HT-29 (cell line): ENCODE data around the gene PAPSS2. TPM values are rescaled to one million over a fixed set of nuclear protein-coding genes. Genes with fewer than 3 reads are reported as not detected.

ENCODE experiments used
- DNase-seq: peaks from one replicate; pipeline ENCODE4 v3.0.0-alpha.2; 2015; ENCODE audit warnings: low spot score
- total RNA-seq: library from RNA; depleted of rRNA; stranded (reverse); fragments of >200 nt; shearing (Covaris generic); gene quantifications from 2 replicates; pipeline ENCODE4 v1.2.3, GENCODE V29; 2014

PAPSS2 gene
- total RNA-seq, 1 experiment from 2014 or later: 23.2 TPM

DNA sequence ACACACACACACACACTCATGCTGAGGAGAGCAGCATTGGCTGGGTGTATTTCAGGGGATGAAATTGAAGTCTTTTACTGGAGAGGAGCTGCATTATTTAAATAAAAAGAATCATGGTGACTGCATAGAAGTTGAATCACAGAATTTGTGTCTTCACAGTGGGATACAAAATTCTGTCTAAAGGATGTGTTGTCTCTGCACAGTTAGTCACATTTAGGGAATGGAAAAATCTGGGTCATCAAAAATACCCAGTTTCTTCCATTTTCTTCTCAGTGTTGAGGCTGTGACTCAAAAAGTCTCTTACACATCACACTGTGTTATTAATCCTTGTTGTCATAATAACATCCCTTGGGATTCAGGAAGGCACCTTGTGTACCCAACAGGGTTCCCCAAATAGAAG, 10.9 kb downstream of the PAPSS2 start:
- no peak for DNase-seq

DNA sequence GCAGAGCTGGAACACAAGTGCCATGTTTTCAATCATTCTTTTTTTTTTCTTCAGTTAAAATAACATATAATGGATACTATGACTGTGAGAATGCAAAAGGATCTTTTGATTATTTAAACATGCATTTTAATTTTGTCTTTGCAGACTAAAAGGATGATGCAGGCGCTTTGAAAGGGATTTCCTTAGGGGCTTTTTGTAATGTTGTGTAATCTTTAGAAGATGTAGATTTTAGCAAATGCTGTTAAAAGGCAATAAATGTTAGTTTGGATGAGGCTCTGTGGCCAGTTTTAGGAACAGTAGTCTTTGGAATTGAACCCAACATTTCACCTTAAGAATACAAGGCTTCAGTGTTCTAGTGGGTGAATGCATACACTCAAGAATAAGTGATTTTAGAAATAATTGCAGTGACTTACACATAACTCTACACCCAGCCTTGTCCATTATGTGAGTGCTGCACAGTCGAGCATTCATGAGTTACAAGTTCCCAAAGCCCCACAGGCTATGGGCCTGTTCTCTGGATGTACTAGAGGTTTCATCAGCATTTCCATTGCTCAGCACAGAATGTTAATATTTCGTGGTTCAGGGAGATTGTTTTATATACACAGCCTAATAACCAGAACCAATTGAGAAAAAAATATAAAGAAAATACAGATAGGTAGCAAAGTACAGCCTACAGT, 11.6 kb downstream of the PAPSS2 start:
- DNase-seq: no peak

DNA sequence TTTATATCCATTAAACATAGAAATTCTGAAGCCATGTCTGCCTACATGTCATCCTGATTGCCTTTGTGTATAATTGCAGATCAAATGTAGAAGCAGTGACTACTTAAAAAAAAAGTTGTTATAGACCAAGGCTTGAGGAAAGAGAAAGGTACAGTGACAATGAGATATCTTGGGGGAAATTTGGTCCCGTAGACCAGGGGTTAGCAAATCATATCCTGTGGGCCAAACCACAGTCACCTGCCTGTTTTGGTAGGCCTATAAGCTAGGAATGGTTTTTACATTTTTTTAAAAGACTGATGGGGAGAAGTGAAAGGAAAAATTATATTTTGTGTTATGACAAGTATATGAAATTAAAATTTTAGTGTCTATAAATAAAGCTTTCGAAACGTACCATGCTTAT, 12.9 kb downstream of the PAPSS2 start:
- no peak for DNase-seq

DNA sequence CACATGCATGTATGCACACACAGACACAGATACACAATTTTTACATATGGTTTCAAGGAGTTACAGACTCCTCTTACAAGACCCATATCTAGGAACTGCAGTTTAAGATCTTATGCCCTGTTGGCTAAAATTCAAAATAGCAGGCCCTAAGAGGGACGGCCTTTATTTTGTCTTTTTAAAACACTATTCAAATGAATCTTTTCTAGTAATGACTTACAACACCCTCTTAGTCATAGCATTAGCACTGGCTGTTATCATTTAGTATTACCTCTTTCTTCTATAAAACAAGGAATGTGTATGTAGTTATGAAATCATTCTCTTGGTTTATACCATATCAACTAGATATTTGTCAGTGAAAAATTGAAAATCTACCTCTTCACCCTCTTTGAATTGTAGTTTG, 15.3 kb downstream of the PAPSS2 start:
- no peak for DNase-seq

GRCh38 chr10:87675396-87676376, 16.0 kb downstream of the PAPSS2 start:
- peak; percentile 21 for DNase-seq

DNA sequence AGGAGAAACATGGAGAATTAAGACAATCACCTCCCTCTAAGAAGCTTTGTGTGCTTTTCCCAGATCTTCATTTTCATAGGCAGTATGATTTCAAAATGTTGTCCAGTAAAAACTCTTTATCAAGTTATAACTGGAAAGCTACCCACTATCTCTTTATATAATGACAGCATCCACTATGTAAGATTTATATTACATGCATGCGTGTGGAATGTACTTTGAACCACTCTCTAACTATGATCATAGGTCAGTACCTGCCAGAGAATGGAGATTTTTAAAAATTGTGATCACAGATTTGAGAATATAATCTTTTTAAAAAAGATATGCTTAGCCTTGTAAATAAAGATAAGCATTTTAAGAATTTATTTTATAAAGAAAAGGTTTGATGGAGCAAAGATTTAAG, 17.9 kb downstream of the PAPSS2 start:
- DNase-seq: no peak

DNA sequence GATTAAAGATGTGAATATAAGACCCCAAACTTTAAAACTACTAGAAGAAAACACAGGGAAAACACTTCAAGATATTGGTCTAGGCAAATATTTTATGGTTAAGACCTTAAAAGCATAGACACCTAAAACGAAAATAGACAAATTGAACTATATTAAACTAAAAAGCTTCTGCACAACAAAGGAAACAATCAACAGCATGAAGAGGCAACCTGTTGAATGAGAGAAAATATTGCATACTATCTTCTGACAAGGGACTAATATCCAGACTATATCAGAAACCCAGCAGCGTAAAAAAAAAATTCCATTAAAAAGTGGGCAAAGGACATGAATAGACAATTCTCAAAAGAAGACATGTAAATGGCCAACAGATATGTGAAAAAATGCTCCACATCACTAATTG, 18.6 kb downstream of the PAPSS2 start:
- no peak for DNase-seq

DNA sequence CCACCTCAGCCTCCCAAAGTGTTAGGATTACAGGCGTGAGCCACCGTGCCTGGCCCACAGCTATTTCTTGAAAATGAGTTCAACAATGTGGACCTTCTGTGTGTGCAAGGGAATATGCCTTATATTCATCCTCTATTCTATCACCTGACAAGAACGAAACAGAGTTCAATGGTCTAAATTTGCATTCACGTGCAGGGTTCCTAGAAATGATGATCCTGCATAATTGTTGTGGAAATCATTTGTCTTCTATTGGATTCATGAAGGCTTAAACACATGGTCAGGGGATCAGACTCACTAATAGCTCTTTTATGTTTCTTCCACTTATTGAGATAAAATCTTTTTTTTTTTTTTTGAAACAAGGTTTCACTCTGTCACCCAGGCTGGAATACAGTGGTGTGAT, 23.7 kb downstream of the PAPSS2 start:
- DNase-seq: no peak

DNA sequence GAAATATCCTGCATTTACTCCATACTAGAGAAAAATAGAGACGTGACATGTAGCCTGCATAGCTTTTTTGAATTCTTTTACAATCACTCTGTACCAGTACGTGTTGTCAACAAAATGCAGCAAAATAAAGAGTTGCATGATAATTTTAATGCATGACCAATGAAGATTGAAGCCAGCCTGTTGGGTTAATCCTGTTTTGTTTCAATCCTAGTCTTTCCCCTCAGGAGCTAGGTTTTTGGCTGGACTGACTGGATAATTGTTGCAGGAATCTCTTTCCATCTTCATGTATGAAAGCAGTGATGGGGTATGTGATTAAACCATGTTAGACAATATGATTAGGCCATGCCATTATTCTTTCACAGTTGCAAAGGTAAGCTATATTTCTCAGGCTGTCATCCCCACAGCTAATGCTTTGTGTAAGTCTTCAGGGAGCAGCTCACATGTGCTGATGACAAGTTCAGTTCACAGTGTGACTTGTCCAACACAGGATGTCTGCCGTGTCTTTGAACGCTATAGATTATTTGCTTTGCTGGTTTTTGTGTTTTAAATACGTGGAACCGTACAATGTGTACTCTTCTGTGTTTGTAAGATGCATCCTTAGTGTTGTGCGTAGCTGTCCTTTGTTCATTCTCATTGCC, 24.4 kb downstream of the PAPSS2 start:
- DNase-seq: no peak

GRCh38 chr10:87685832-87686574, 26.3 kb downstream of the PAPSS2 start:
- DNase-seq: peak; percentile 30

GRCh38 chr10:87691506-87692070, 31.9 kb downstream of the PAPSS2 start:
- DNase-seq: peak; percentile 46

- DNase-seq: no peak
Observed at GRCh38 chr10:87692956-87693484, 33.3 kb downstream of the PAPSS2 start.

DNA sequence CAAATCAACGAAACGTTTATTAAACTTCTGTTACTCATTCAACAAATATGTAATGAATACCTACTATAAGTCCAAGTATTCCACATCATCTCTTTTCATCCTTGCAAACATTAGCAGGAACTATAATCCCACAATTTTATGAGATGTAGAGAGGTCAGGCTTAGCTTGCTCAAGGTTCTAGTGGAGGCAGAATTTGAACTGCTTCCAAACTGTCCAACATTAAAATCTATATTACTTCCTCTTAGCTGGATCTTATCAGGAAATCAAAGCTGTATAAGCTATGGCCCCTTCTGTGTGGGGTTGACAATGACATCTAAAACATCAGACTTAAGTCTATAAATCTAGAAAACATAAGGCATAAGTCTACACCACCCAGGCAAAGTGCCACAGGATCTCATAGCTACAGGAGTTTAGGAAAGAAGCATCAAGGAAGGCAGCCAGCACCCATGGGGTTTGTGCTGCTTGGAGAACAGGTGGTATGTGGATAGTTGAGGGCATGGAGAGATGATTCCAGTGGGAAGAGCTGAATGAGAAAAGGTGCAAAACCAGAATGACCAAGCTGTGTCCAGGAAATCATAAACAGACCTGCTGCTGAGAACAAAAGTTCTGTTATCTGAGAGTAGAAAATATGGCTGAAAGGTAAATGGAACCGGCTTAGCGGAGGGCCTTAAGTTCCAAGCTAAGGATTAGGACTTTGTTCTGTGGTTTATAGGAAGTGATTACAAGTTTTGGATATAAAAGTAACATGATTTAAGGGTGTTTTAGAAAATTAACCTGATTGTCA, 34.5 kb downstream of the PAPSS2 start:
- DNase-seq: peak; percentile 90

DNA sequence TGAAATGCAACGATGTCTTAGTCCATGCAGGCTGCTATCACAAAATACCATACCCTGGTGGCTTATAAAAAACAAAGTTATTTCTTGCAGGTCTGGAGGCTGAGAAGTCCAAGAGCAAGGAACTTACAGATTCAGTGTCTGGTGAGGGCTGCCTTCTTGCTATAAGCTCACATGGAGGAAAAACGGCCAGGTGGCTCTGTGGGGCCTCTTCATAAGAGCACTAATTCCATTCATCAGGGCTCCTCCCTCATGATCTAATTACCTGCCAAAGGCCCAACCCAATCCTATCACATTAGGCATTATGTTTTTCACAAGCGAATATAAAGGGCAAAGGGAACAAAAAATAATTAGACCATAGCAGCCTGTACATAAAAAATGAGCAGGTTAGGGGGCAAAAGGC, 35.4 kb downstream of the PAPSS2 start:
- peak; percentile 69 for DNase-seq

- DNase-seq: no peak
Observed at GRCh38 chr10:87696922-87697745, 37.5 kb downstream of the PAPSS2 start.

- DNase-seq: no peak
Observed at GRCh38 chr10:87700031-87700796, 40.5 kb downstream of the PAPSS2 start.

- DNase-seq: peak; percentile 25
Observed at GRCh38 chr10:87702260-87702972, 42.7 kb downstream of the PAPSS2 start.

- no peak for DNase-seq
Observed at GRCh38 chr10:87702973-87703294, 43.3 kb downstream of the PAPSS2 start.
